Measurements from ENCODE around the gene KCNH2.

DNA sequence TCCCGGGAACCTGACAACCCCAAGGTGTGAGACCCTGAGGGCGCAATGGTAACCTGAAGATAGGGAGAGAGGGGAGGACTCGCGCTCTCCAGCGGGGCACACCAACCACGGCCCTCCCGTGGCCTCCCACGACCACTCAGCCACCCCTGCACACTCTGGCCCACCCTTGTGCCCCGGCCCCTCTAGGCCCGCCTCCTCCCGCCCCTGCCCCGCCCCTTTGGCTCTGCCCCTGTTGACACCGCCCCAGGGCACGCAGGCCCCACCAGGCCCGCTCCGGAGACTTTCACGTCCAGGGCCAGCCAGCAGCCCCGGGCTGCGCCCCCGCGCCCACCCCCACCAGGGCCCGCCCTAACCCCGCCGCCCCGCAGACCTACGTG is 35.2 kb upstream of the KCNH2 start:
- TF ChIP-seq, protein P1, sequence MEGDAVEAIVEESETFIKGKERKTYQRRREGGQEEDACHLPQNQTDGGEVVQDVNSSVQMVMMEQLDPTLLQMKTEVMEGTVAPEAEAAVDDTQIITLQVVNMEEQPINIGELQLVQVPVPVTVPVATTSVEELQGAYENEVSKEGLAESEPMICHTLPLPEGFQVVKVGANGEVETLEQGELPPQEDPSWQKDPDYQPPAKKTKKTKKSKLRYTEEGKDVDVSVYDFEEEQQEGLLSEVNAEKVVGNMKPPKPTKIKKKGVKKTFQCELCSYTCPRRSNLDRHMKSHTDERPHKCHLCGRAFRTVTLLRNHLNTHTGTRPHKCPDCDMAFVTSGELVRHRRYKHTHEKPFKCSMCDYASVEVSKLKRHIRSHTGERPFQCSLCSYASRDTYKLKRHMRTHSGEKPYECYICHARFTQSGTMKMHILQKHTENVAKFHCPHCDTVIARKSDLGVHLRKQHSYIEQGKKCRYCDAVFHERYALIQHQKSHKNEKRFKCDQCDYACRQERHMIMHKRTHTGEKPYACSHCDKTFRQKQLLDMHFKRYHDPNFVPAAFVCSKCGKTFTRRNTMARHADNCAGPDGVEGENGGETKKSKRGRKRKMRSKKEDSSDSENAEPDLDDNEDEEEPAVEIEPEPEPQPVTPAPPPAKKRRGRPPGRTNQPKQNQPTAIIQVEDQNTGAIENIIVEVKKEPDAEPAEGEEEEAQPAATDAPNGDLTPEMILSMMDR (conservative IDR thresholded peaks at IDR 0.05; ENCODE audit: low read depth, low read length), result no peak
- TF ChIP-seq EZH2 (IDR thresholded peaks at IDR 0.05; ENCODE audit: borderline replicate concordance, low read depth, low read length, poor library complexity, severe bottlenecking), result no peak
